Stimulated activated CD4-positive, alpha-beta T cell treated with anti-CD3 and anti-CD28 coated beads, Interleukin-12 subunit alpha, Interleukin-12 subunit beta, amount 100 ng/mL, for 48 hours (primary cell): ENCODE data around the gene STX10.
"Not testable (repeated sequence)": the region's sequence is repeated elsewhere in the genome, so short reads cannot be mapped to it uniquely, and the experiment has no call there.

Source experiments
- DNase-seq, 3 donors: peaks; one replicate each; pipeline ENCODE4 v3.0.0-alpha.2; 2020; ENCODE audit warnings: low read depth in 2 of 3, low spot score in 1 of 3

Gene STX10

DNA sequence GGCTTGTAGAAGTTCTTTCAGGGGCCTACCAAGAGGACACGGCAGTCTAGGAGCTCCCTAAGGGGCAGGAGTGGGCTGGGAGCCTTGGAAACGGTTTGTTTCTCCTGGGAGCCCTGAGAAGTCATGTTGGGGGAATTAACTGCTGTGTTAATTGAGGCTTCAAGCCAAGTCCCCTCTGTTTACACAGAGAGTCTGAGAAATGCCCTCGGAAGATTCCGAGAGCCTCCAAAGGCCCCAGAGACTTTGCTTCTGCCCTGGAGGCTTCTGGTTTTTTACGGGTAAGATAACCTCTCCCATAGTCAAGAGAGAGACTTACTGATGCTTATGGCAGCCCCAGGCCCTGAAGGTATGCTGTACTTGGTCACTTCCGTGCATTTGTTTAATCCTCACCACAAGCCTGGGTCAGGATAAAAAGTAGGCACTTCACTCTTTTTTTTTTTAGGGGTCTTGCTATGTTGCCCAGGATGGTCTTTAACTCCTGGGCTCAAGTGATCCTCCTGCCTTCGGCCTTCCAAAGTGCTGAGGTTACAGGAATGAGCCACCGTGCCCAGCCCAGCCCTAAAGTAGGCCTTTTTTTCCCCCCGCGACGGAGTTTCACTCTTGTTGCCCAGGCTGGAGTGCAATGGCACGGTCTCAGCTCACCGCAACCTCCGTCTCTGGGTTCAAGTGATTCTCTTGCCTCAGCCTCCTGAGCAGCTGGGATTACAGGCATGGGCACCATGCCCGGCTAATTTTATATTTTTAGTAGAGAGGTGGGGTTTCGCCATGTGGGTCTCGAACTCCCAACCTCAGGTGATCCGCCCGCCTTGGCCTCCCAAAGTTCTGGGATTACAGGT lies 15.2 kb upstream of the STX10 start:
- no peak for DNase-seq

DNA sequence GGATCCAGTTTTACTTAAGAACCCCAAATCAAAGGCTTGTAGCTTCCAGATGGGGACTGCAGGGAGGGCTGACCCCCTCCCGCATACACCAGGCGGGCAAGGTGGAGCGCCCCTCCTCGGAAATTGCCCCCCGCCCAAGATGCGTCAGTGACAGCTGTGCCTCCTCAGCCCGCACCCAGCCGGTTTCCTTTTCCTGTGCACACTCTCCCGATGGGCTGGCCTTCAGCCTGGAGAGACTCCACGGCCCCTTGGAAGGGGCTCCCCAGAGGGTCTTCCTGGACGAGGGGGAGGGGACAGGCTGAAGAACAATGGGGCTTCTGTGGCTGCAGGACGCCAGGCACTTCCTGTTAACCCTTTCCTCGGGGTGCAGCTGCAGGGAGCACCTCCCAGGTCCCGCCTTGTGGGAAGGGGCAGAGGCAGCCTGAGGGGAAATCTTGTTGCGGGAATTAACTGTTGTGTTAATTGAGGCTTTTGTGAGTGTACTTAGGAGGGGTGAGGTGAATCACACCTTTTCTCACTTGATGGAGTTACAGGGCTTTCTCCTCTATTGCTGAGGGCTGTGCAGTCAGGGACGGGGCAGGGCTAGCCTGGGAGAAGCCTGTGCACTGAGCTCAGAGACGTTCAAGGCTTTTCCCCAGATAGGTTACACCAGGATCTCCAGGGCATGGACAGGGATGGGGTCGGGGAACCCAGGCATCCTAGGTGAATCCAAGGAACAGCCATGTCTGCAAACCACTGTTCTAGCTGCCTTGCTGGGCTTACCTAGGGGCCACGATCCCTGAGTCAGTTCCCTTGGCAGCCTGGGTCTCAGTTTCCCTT lies 14.4 kb upstream of the STX10 start:
- no peak for DNase-seq

DNA sequence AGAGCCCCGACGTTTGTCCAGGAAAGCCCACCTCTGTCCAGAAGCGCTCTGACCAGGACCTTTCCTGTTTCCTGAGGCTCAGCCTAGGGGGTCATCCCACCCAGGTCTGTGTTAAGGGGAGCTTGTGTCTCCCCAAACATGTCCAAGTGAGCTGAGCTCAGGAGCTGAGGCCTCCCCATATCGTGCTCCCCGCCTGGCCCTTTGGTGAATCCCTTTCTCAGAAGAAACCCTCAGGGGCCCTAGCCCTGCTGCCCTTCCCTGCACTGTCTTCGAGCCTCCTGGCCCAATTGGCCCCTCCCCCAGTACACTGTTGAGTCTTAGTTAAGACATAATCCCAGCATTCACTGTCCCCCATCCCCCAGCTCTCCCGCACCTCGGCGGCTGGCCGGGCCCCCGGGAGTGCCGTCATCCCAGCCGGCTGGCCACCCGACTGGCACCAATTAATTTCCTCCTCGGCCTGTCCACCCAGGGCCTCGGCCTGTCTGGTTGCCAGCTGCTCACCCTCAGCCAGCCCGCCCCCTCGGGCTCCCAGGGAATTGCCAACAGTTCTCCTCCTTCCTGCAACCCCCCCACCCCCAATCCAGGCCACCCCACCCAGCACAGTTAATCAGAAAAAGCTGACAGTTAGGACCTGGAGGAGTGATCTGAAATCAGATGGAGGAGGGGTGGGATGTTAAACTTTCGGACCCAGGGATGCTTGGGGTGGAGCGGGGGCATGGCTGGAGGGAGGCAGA lies 13.6 kb upstream of the STX10 start:
- no peak for DNase-seq

DNA sequence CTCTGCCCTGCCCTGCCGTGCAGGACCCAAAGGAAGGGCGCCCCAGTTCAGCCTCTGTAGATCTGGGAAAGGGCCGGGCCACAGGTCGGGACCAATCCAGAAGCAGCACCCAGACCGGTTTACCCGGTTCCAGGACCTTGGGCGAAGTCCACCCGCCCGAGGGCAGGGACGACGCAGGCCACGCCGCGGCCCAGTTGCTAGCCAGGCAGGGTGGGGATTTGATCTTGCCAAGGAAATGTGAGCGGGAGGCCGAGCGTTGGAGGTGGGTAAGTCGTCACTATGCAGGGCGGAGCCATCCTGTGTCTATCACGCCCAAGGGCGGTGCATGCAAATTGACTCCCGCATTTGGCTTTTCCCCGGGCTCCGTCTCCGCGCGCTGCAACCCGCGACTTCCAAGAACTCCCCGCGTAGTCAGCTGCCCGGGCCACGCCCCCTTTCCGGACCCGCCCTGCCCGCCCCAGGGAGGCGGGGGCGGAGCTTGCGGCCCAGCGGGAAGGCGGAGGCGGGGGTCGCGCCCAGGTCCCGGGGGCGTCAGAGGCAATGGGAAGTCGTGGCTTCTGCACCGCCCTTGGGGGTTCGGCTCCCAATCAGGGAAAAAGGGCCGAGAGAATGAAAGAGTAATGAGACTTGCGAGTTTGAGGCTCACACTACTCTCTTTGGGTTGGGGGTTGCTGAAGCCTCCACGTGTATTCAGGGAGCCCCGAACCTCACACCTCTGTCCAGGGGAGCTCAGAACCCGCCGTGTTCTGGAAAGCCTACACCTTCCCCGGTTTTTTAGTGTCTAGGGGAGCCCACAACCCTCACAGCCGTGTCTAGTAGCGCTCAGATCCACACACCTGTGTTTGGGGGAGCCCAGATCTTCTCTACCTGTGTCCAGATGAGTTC lies 12.8 kb upstream of the STX10 start:
- peak; percentile 88 to 89 (median 89) for DNase-seq

DNA sequence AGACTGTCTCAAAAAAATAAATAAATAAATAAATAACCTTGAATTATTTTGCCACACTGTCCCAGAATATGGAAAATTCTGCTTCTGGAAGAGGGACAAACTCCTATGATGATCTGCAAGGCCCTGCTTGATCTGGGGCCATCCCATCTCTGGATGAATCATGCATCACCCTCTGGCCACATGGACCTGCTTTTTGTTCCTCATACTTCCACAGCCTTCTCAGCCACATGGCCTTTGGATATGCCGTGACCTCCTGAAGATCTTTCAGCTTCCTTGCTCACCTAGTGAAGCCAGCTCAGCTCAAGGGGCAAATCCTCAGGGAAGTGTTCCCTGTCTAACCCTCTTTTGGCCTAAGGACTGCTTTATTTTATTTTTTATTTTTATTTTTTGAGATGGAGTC lies 10.4 kb upstream of the STX10 start:
- no peak for DNase-seq

DNA sequence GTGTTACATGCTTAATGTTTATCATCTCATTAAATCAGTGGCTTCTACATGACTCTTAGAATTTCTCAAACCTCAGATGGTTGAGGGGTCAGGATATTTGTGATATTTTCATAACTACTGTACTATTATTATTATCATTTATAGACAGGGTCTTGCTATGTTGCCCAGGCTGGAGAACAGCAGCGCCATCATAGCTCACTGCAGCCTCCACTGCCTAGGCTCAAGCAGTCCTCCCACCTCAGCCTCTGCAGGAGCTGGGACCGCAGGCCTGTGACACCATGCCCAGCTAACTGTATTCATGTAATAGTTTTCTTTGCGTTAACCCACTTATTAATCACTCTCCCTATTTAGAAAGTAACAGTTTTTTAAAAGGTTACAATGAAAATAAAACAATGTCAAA lies 9.5 kb upstream of the STX10 start:
- no peak for DNase-seq

DNA sequence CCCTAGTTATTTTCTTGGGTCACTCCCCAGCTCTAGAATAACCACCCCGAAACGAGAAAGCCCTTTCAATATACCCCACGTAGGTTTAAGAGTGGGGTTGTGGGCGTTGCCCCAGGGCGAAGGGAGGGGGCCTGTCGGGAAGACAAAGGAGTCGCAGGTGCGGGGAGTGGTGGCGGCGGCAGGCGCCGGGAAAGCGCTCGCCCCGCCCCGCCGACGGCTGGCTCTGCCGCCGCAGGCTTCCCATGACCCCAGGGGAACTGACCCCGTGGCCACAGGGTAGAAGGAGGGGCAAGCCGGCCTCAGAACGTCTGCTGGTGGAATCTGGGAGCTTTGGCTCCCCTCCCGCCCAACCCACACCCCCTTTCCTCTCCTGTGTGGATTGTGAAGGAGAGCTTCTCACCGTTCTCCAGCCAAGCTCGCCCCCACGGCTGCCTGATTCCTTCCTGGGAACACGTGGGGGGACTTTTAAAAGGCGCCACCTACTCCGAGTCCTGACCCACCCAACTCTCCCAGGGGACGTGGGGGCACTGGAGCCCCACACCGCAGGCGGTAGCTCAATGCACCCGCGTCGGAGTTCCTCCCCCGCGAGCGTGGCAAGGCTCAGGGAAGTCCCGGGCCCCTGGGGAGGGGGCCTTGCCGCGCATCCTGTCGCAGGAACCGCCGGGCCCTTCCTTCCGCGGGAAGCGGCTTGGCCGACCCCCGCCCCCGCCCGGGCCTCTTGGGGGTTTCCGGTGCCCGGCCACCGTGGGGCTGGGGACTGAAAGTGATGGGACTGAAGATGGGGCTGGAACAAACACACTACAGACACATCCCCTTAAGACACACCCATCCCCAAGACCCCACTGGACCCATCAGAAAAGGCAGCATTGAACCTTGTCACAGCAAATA lies 5.5 kb upstream of the STX10 start:
- DNase-seq, result no peak

DNA sequence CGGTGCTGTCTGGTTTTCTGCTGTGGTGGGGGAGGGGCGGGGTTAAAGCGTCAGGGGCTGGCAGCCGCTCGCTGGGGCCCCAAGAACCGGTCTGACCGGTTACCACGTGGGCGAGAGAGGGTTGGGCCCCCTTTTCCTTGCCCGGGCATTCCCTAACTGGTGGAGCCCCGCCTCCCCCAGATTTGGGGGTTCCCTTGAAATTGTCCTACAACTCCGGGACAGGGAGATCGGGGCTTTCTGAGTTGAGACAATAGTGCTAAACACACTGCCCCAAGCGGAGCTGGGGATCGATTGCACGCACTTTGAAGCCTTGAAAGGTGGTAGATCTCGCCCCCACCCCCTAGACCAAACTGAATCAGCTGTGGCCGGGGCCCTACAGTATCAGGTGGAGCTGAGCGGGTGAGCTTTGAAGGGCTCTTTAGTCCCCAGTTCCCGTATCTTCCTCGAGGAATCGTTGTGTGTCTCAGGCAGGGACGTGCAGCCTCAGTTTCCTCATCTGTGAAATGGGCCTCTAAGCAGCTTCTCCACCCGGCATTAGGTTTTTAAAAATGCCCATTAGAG lies 4.8 kb upstream of the STX10 start:
- peak; percentile 62 to 75 (median 72) for DNase-seq

DNA sequence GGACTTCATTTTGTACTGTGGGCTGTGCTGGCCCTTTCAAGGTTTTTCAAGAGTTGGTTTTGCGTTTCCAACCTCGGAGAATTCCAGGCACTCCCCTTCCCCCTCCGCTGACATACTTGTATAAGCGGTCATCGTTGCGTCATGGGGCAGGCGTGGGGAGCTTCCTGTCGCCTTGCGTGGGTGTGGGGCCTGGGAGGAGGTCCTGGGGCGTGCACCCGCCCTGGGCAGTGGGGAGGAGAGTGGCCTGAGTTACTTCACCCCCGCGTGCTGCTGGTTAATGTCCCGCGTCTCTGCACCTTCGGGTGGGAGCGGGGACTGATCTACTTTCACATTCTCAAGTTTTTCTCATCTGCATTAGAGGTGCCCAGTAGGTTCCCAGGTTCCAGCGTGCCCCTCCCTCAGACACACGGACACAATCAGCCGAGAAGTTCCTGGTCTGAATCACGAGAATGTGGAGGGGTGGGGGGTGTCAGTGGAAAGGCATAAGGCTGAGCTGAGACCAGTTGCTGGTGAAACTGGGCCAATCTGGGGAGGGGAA lies 4.1 kb upstream of the STX10 start:
- peak in 2 of 3 donors; percentile 57 to 70 for DNase-seq

DNA sequence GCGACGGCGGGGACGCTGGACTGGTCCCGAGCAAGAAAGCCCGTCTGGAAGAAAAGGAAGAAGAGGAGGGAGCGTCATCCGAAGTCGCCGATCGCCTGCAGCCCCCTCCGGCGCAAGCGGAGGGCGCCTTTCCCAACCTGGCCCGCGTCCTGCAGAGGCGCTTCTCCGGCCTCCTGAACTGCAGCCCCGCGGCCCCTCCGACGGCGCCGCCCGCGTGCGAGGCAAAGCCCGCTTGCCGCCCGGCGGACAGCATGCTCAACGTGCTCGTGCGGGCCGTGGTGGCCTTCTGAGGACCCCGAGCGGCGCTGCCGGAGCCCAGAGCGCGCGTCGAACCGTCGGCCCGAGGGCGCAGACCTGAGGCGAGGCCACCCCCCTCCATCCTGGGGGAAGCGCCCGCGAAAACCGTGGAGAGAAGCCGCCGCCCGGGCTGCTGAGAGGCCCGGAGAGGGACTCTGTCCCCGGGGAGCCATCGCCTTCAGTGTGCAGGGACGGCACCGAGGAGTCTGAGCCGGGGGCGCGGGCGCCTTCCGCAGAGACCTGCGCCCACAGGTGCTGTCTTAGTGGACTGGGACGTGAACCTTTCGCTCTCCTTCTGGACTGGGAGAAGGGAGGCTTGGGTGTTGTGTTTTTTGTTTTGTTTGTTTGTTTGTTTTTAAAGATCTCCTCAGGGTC lies 3.5 kb upstream of the STX10 start:
- no peak for DNase-seq

DNA sequence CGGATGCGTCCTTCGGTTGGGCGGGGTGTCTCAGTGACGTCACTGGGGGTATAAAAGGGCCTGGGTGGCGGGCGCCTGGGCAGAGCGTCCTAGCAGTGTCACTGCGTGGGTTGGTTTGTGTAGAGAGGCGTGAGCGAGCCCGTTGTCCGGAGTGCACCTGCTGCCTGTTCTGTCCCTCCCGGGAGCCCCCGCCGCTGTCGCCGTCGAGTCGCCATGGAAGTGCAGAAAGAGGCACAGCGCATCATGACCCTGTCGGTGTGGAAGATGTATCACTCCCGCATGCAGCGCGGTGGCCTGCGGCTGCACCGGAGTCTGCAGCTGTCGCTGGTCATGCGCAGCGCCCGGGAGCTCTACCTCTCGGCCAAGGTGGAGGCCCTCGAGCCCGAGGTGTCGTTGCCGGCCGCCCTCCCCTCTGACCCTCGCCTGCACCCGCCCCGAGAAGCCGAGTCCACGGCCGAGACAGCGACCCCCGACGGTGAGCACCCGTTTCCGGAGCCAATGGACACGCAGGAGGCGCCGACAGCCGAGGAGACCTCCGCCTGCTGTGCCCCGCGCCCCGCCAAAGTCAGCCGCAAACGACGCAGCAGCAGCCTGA lies 2.9 kb upstream of the STX10 start:
- peak; percentile 96 to 100 (median 96) for DNase-seq

DNA sequence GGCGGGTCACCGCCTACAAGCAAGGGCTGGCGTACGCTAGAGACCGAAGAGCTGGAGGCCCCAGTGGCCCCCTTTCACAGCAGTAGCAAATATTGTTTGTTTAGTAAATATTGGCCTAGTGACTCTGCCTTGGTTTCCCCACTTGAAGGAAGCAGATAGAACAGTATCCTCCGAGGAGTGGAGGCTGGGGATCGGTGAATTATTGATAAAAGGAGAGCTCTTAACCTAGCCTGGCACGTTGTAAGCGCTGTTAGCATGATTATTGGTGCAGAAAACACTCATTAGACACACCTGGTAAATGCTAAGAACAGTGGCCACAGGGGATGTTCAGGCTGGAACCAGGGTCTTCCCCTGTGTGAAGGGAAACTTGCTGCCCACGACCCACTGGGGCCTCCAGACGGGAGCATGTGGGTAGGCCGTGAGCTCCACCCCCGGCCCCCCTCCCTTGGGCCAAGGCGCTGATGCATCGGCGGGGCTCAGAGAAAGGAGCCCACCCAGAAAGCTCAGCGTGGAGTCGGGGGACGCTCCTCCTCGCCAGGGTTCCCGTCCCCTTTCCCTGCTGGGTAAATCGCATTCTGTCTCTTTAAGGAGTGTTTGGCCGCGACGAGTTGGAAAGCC lies 2.3 kb upstream of the STX10 start:
- no peak for DNase-seq

DNA sequence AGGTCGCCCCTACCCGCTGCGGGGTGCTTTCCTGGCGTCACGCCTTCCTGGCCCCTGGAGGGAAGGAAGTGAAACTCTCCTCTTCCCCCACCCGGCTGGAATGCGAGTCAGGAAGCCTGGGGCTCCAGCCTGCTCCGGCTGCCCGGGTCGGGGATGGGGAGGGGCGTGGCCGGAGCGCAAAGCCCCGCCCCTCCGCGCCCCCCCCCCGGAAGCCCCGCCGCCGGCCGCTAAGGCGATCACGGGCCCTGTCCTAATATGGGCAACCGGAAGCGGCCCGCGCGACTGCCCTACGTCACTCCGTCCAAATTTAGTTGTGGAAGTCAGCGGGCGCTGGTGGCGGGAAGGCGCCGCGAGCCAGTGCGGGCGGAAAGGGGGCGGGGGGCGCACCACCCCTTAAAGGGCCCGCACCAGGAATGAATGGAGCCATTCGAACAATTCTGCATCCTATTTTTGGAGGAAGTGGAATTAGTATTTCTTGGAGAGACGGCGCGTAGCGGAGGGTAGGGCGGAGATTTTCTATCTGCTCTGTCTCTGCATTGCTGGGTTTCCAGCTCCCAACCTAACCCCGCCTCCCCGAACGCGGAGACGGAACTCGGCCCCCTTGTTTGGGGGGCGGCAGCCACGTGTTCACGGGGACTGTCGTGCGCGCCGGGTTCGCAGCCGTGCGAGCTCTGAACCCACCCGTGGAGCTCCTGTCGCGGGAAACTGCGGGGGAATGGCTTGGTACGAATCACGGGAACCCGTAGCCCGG lies 1.6 kb upstream of the STX10 start:
- peak; percentile 91 to 95 (median 94) for DNase-seq

DNA sequence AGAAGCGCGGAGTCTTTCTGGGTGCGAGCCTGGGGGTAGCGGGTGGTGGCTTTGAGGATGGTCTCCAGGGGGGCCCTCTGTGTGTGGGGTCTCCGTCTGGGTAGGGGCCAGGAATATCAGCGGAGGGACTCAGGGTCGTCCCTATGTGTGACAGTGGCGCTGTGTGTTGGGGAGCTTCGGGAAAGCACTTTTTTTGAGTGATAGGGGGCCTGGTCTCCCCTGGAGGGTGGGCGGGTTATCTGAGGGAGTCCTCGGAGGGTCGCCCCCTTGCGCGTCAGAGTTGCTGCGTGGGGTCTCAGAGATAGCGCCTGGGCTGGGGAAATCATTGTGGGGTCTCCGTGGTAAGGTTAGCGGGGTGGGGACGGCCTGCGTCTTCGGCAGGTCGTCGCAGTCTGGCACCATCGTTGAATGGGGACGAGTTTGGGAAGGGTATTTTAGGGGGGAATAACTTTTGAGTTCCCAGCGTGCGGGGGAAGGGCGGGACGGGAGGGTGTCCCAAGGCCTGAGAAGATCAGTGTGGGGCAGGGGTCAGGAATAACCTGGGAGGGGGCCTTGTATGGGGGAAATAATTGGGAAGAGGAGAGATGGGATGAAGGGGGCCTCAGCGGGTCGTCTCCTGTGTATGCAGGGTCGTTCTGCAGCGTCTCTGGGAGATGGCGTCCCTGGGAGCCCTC lies 893 bp upstream of the STX10 start:
- DNase-seq, result no peak

DNA sequence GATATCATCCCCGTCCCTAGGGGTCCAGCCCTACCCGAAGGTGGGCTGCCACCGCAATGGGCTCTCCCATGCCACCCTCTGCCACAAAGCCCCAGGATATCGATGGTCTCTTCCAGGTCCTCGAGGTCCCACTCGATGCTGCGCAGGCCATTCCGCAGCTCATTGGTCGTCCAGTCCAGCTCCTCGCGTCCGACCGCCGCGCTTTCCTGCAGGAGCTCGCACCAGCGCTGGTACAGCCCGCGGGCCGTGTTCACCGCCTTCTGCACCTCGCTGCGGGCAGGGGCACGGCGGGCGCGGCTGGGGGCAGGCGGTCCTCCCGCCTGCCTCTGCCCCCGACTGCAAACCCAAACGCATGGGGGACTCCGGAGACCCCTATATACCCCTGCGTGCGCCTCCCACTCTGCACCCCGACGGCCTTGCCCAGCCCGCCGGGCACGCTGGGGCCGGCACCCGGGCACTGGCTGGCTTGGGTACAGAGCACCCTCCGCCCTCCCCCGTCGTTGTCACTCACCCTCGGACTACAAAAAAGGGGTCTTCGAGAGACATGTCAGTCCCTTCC lies 468 bp downstream of the STX10 start:
- DNase-seq, result no peak

DNA sequence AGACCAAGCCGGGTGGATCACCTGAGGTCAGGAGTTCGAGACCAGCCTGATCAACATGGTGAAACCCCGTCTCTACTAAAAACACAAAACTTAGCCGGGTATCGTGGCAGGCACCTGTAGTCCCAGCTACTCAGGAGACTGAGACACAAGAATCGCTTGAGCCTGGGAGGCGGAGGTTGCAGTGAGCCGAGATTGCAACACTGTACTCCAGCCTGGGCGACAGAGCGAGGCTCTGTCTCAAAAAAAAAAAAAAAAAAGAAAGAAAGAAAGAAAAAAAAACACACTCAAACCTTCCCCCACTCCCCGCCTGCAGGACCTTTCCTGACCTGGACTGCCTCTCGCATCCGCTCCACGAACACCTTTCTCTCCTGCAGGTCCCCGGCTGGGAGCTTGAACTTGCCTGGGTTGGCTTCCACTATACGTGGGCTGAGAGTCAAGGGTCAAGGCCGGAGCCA lies 975 bp downstream of the STX10 start:
- DNase-seq, result not testable (repeated sequence)
